ENCODE results near the gene PTPRN2. TPM values are rescaled to one million over a fixed set of nuclear protein-coding genes. Genes with fewer than 3 reads are reported as not detected.

Gene PTPRN2
- total RNA-seq, 1 donor from 2014 or later, result 0.41 TPM

GRCh38 chr7:158267742-158268435, 319.7 kb downstream of the PTPRN2 start:
- Mint-ChIP-seq H3K27ac (no peak overlapping the region), H3K36me3 (ENCODE audit: low read depth) (no peaks in the 10 kb centered on the region), H3K27me3 (ENCODE audit: insufficient read depth) (no peaks in the 10 kb centered on the region), H3K4me1 (ENCODE audit: low read depth) (no peaks in the 10 kb centered on the region), H3K4me3 (no peak overlapping the region), H3K9me3 (peaks cover 5% of the 10 kb centered on the region)
- no peak for DNase-seq (ENCODE audit: low spot score)
- intact Hi-C loops (cut with micrococcal nuclease), result no loop called here

DNA sequence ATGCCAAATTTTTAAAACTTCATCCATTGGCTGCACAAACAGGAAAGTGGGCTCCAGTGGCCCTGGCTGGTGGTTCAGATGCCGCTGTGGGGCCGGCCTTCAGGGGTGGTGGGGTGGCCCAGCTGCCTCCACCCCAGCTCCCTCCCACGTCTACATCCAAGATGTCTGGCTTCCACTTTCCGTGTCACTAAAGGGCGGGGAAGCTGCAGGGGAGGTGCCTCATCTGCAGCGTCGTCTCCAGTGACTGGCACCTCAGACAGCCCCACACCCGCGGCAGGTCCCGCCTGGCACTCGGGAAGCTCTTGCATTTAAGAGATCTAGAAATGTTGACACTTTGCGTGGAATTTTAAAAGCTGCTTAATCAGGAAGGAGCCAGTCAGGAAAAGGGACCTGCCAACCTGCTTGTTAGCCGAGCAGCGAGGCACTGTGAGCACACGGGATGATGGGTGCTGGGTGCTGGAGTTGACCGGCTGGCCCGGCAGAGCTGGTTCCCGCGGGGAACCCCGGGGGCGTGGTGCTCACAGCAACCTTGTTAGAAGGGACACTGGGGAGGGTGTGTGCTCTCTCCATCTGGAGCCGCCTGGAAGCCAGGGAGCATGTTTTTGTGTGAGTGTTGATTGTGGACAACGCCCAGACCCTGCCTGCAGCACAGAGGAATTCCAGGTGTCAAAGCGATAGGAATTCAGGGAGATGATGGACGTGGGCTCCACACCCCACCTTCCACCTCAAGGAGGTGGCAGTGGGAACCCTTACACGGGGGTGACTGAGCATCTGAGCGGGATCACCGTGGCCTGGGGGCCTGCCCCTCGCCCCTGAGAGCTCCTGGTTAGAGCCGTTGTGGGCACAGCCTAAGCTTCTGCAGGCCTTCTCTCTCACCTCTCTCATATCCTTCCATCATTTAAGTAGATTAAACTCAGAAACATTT, 320.5 kb downstream of the PTPRN2 start:
- Mint-ChIP-seq H3K27ac (no peak overlapping the region), H3K4me3 (no peak overlapping the region), H3K27me3 (ENCODE audit: insufficient read depth) (no peaks in the 10 kb centered on the region), H3K4me1 (ENCODE audit: low read depth) (no peaks in the 10 kb centered on the region), H3K36me3 (ENCODE audit: low read depth) (no peaks in the 10 kb centered on the region), H3K9me3 (peaks cover 5% of the 10 kb centered on the region)
- intact Hi-C loops (cut with micrococcal nuclease), result no loop called here
- no peak for DNase-seq (ENCODE audit: low spot score)

GRCh38 chr7:158266426-158266816, 321.2 kb downstream of the PTPRN2 start:
- Mint-ChIP-seq H3K36me3 (ENCODE audit: low read depth) (no peaks in the 10 kb centered on the region), H3K4me3 (no peak overlapping the region), H3K27ac (no peak overlapping the region), H3K4me1 (ENCODE audit: low read depth) (no peaks in the 10 kb centered on the region), H3K9me3 (peaks cover 5% of the 10 kb centered on the region), H3K27me3 (ENCODE audit: insufficient read depth) (no peaks in the 10 kb centered on the region)
- DNase-seq (ENCODE audit: low spot score), result no peak
- intact Hi-C loops (cut with micrococcal nuclease), result no loop called here

DNA sequence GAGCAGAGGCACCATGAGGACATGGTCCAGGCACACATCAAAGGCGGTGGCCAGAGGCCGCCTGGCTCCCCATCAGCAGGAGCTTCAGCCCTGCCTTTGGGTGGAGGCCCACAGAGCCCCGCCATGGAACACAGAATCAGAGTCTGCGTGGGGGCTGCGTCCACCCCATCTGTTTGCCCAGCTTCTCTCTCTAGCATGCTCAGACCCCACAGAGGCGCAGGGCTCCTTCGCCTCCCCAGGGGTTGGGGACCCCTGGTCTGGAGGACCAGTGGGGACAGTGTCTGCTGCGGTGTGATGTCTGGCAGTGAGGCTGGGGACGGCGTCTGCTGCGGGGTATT, 321.9 kb downstream of the PTPRN2 start:
- no peaks in the 10 kb centered on the region for H3K27me3 Mint-ChIP-seq (ENCODE audit: insufficient read depth)
- no peaks in the 10 kb centered on the region for H3K4me1 Mint-ChIP-seq (ENCODE audit: low read depth)
- intact Hi-C loops (cut with micrococcal nuclease), result no loop called here
- no peak overlapping the region for H3K4me3 Mint-ChIP-seq
- H3K36me3 Mint-ChIP-seq (ENCODE audit: low read depth), result no peaks in the 10 kb centered on the region
- DNase-seq (ENCODE audit: low spot score), result no peak
- H3K27ac Mint-ChIP-seq, result no peak overlapping the region
- H3K9me3 Mint-ChIP-seq, result peaks cover 5% of the 10 kb centered on the region

DNA sequence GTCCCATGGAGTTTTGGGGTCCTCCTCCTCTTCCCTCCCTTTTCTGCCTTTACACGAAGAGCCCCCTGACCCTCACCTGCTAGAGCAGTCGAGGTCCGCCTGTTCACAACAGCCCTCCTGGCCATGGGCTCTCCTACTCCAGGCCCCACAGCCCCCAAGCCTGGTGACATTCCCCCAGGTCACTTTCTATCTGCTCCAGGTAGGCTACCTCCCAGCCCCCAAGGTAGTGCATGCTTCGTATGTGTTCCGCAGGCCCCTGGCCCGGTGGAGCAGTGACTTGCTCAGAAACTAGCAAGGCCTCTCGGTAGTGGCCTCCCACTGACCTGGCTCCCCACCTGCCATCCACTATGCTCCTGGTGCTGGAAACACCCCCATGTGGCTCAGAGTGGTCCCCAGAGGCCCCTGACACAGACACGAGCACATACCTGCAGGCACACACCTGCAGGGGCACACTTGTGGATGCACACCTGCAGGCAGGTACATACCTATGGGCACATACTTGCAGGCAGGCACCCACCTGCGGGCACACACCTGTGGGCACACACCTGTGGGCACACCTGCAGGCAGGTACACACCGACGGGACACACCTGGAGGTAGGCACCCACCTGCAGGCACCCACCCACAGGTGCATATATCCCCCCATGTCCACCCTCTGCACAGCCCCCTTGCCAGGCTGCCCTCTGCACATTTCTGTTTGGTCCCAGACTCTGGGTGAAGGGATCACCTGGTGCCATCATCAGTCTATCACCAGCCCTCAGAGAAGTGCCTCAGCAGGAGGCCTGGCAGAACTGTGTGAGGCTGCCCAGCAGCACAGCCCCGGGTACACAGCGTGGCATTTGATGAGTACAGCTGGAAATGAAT, 322.5 kb downstream of the PTPRN2 start:
- no peaks in the 10 kb centered on the region for H3K4me1 Mint-ChIP-seq (ENCODE audit: low read depth)
- DNase-seq (ENCODE audit: low spot score), result no peak

DNA sequence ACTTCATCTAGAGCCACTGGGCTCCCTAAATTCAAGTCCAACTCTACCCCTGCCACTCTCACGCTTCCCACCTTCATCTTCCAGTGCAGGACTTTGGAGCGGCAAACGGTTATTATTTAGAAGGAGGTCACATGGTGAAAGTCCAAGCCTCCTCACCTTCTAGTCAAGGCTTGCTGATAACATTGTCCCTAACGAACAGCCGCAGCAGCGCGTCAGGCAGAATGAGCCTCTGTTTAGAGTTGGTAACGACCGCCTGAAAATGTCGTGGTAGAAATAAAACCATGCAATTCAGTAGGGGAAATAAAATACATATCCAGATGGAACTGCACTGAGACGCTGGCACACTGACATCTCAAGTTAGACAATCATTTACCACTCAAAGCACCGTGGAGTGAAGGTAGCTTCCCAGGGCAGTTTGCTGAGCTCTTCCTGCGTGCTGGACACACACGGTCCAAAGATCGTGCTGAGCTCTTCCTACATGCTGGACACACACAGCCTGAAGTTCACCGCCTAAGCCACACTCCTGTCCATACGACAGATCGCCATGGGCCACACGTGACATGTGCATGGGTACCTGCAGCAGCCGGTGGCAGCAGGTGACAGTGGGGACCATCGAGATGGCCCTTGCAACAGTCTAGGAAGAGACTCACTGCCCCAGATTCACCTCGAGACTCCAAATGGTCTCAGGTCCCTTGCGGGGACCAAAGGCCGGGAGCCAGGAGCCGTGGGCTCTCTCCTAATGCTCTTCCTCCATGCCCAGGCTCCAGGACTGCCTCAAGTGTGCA, 323.5 kb downstream of the PTPRN2 start:
- intact Hi-C loops (cut with micrococcal nuclease), result no loop called here
- Mint-ChIP-seq H3K27ac (no peak overlapping the region), H3K36me3 (ENCODE audit: low read depth) (no peaks in the 10 kb centered on the region), H3K4me1 (ENCODE audit: low read depth) (no peaks in the 10 kb centered on the region), H3K27me3 (ENCODE audit: insufficient read depth) (no peaks in the 10 kb centered on the region), H3K4me3 (no peak overlapping the region), H3K9me3 (peaks cover 5% of the 10 kb centered on the region)
- no peak for DNase-seq (ENCODE audit: low spot score)

More for the DNA sequence above, 322.5 kb downstream of the PTPRN2 start:
- H3K9me3 Mint-ChIP-seq, result peaks cover 9% of the 10 kb centered on the region
- no peaks in the 10 kb centered on the region for H3K27me3 Mint-ChIP-seq (ENCODE audit: insufficient read depth)
- no peak overlapping the region for H3K27ac Mint-ChIP-seq
- no peaks in the 10 kb centered on the region for H3K36me3 Mint-ChIP-seq (ENCODE audit: low read depth)
- intact Hi-C loops (cut with micrococcal nuclease), result no loop called here
- no peak overlapping the region for H3K4me3 Mint-ChIP-seq

DNA sequence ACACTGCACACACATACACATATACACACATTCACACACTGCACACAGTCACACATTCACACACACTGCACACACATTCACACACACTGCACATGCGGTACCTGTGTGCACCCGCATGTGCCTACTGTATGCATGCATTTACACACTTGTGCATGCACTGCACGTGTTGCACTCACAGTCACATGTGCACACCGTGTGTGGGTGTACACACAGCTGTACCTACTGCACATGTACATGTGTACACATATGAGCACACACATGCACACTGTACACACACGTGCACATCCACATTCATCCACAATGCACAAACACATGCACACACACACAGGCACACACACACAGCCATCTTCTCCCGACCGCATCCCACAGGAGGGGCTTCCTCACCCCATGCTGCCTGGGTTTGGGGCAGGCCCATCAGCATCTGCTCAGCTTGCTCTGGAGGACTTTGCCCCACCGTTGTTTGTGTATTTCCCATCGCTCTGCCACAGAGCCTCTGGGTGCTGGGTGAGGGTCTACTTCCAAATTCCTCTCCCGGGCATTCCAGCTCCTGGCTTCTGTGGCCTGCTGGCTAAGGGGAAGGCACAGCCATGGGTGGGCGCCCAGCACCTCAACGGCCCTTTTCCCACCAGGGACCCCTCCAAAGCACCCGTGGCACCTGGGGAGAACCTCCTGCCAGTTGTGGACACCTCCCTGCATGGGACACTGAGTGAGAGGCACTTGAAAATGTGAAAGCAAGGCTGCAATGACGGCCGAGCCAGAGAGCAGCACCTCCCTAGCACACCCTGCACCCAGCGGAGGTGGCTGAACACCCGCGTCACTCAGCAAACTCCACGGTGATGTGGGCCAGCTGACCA, 324.3 kb downstream of the PTPRN2 start:
- H3K27me3 Mint-ChIP-seq (ENCODE audit: insufficient read depth), result no peaks in the 10 kb centered on the region
- no peak overlapping the region for H3K27ac Mint-ChIP-seq
- H3K36me3 Mint-ChIP-seq (ENCODE audit: low read depth), result no peaks in the 10 kb centered on the region
- intact Hi-C loops (cut with micrococcal nuclease), result no loop called here
- peaks cover 13% of the 10 kb centered on the region for H3K9me3 Mint-ChIP-seq
- no peaks in the 10 kb centered on the region for H3K4me1 Mint-ChIP-seq (ENCODE audit: low read depth)
- DNase-seq (ENCODE audit: low spot score), result no peak
- no peak overlapping the region for H3K4me3 Mint-ChIP-seq

GRCh38 chr7:158262284-158263109, 325.1 kb downstream of the PTPRN2 start:
- H3K4me3 Mint-ChIP-seq, result no peak overlapping the region
- H3K36me3 Mint-ChIP-seq (ENCODE audit: low read depth), result no peaks in the 10 kb centered on the region
- peaks cover 14% of the 10 kb centered on the region for H3K9me3 Mint-ChIP-seq
- intact Hi-C loops (cut with micrococcal nuclease), result no loop called here
- H3K27ac Mint-ChIP-seq, result no peak overlapping the region
- no peaks in the 10 kb centered on the region for H3K4me1 Mint-ChIP-seq (ENCODE audit: low read depth)
- DNase-seq (ENCODE audit: low spot score), result no peak
- no peaks in the 10 kb centered on the region for H3K27me3 Mint-ChIP-seq (ENCODE audit: insufficient read depth)

GRCh38 chr7:158261362-158262235, 326.0 kb downstream of the PTPRN2 start:
- DNase-seq (ENCODE audit: low spot score), result no peak
- no peak overlapping the region for H3K4me3 Mint-ChIP-seq
- intact Hi-C loops (cut with micrococcal nuclease), result no loop called here
- H3K27ac Mint-ChIP-seq, result no peak overlapping the region
- H3K4me1 Mint-ChIP-seq (ENCODE audit: low read depth), result no peaks in the 10 kb centered on the region
- peaks cover 14% of the 10 kb centered on the region for H3K9me3 Mint-ChIP-seq
- H3K27me3 Mint-ChIP-seq (ENCODE audit: insufficient read depth), result no peaks in the 10 kb centered on the region
- no peaks in the 10 kb centered on the region for H3K36me3 Mint-ChIP-seq (ENCODE audit: low read depth)

GRCh38 chr7:158260567-158261361, 326.9 kb downstream of the PTPRN2 start:
- DNase-seq (ENCODE audit: low spot score), result no peak
- Mint-ChIP-seq H3K4me3 (no peak overlapping the region), H3K27ac (no peak overlapping the region), H3K4me1 (ENCODE audit: low read depth) (no peaks in the 10 kb centered on the region), H3K27me3 (ENCODE audit: insufficient read depth) (no peaks in the 10 kb centered on the region), H3K36me3 (ENCODE audit: low read depth) (no peaks in the 10 kb centered on the region), H3K9me3 (peaks cover 14% of the 10 kb centered on the region)
- intact Hi-C loops (cut with micrococcal nuclease), result no loop called here

Data from activated T-helper 1 cell treated with anti-CD3 and anti-CD28 coated beads, Interleukin-12 subunit alpha, Interleukin-12 subunit beta, Interleukin-2, Interleukin-4 antibody, amounts not matched to agents 30 ng/mL and 10 ng/mL and 1 ng/mL, durations not matched to agents 14 hours and 24 hours and 36 hours (primary cell).